Cardiac muscle cell (in vitro differentiated cells and primary cell): ENCODE data around the gene C9orf57. TPM values are rescaled to one million over a fixed set of nuclear protein-coding genes. Genes with fewer than 3 reads are reported as not detected.
"Not testable (repeated sequence)": the region's sequence is repeated elsewhere in the genome, so short reads cannot be mapped to it uniquely, and the experiment has no call there.

ENCODE experiments used
- DNase-seq, 2 donors: peaks; one replicate each; pipeline versions ENCODE4 v3.0.0 to v3.0.0-alpha.2; 2010 to 2017; ENCODE audit warnings: low read depth in 1 of 2, low spot score in 1 of 2
- H3K27ac ChIP-seq: fragments of 200-600 bp; sonication (generic); 2 replicates; pipeline ENCODE4 v1.5.1; 2016
- H3K27me3 ChIP-seq: fragments of 200-600 bp; sonication (generic); 2 replicates; pipeline ENCODE4 v1.6.0; 2016; ENCODE audit warnings: control low read depth
- H3K36me3 ChIP-seq: fragments of 200-600 bp; sonication (generic); 2 replicates; pipeline ENCODE4 v1.5.1; 2016; ENCODE audit warnings: control low read depth
- H3K4me1 ChIP-seq: fragments of 200-600 bp; sonication (generic); 2 replicates; pipeline ENCODE4 v1.8.1; 2017; ENCODE audit warnings: low read depth, mild to moderate bottlenecking, mixed run types
- H3K4me3 ChIP-seq: fragments of 200-600 bp; sonication (generic); 2 replicates; pipeline ENCODE4 v1.5.1; 2016; ENCODE audit warnings: mild to moderate bottlenecking
- H3K9me3 ChIP-seq: fragments of 200-600 bp; sonication (generic); 2 replicates; pipeline ENCODE4 v1.5.1; 2017; ENCODE audit warnings: low read depth, mild to moderate bottlenecking, control low read depth
- polyA plus RNA-seq: library from polyadenylated mRNA; unstranded; fragments of >200 nt; fragmentation: Nextera tagmentation; extraction: Ambion mirVana; gene quantifications from 2 replicates; pipeline ENCODE4 v1.2.1, GENCODE V29; 2016
- total RNA-seq: library from RNA; depleted of rRNA; stranded (reverse); fragments of >200 nt; gene quantifications from 2 replicates; pipeline ENCODE4 v1.2.3, GENCODE V29; 2016
- TF ChIP-seq, protein P1 (sequence below): IDR thresholded peaks from 2 replicates; pipeline ENCODE4 v1.5.1; 2012; ENCODE audit warnings: low read depth, mild to moderate bottlenecking, low read length

The C9orf57 gene, protein sequence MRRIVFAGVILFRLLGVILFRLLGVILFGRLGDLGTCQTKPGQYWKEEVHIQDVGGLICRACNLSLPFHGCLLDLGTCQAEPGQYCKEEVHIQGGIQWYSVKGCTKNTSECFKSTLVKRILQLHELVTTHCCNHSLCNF
- total RNA-seq, result not detected in 2 replicates
- polyA plus RNA-seq, result not detected in 2 replicates

- Histone ChIP-seq H3K27ac (no peak within 1 kb of the TSS), H3K4me3 (no peak within 1 kb of the TSS), H3K9me3 (no peaks in the 10 kb centered on the region), H3K27me3 (no peaks in the 10 kb centered on the region), H3K4me1 (no peaks in the 10 kb centered on the region), H3K36me3 (no peaks in the 10 kb centered on the region)
- DNase-seq, result no peak
- TF ChIP-seq, protein P1, sequence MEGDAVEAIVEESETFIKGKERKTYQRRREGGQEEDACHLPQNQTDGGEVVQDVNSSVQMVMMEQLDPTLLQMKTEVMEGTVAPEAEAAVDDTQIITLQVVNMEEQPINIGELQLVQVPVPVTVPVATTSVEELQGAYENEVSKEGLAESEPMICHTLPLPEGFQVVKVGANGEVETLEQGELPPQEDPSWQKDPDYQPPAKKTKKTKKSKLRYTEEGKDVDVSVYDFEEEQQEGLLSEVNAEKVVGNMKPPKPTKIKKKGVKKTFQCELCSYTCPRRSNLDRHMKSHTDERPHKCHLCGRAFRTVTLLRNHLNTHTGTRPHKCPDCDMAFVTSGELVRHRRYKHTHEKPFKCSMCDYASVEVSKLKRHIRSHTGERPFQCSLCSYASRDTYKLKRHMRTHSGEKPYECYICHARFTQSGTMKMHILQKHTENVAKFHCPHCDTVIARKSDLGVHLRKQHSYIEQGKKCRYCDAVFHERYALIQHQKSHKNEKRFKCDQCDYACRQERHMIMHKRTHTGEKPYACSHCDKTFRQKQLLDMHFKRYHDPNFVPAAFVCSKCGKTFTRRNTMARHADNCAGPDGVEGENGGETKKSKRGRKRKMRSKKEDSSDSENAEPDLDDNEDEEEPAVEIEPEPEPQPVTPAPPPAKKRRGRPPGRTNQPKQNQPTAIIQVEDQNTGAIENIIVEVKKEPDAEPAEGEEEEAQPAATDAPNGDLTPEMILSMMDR, result no peak
Measured at GRCh38 chr9:72060513-72060912, at the start of gene C9orf57. Gene C9orf57 (minus strand): TSS chr9:72060613. CDS start chr9:72059331, 1,282 bp downstream.

DNA sequence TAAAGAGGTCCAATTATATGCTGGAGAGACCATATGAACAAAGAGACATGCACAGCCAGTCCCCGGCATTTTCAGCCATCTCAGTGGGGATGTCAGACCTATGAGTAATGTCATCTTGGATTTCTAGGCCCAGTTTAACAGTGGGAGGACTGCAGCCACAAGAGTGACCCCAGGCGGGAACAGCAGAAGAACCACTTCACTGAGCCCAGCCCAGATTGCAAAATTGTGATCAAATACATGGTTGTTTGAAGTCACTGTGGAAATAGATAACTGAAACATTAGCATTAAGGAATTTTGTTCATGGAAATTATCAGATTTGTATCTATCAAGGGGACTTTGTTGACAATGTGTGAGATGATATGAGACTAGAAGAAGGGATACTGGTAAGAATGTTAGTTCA lies 42.1 kb upstream of the C9orf57 start:
- no peaks in the 10 kb centered on the region for H3K36me3 ChIP-seq
- H3K9me3 ChIP-seq, result no peaks in the 10 kb centered on the region
- no peak overlapping the region for H3K27ac ChIP-seq
- TF ChIP-seq, protein P1, result no peak
- H3K4me3 ChIP-seq, result no peak overlapping the region
- DNase-seq, result no peak
- no peaks in the 10 kb centered on the region for H3K4me1 ChIP-seq
- no peaks in the 10 kb centered on the region for H3K27me3 ChIP-seq

DNA sequence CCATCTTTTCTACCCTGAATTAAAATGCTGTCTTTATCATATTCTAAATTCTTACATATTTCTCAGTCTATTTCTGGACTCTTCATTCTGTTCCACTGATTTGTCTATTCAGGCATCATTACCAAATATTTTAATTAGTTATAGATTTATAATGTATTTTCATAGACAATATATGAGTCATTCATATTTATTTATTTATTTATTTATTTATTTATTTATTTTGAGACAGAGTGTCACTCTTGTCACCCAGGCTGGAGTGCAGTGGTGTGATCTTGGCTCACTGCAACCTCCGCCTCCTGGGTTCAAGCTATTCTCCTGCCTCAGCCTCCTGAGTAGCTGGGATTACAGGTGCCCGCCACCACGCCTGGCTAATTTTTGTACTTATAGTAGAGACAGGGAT lies 35.1 kb upstream of the C9orf57 start:
- DNase-seq, H3K4me3 ChIP-seq, H3K4me1 ChIP-seq, H3K27ac ChIP-seq, H3K27me3 ChIP-seq, H3K36me3 ChIP-seq, H3K9me3 ChIP-seq: not testable (repeated sequence)

GRCh38 chr9:72092820-72093219 lies 32.4 kb upstream of the C9orf57 start:
- no peak overlapping the region for H3K27ac ChIP-seq
- no peaks in the 10 kb centered on the region for H3K36me3 ChIP-seq
- H3K9me3 ChIP-seq, result no peaks in the 10 kb centered on the region
- no peak overlapping the region for H3K4me3 ChIP-seq
- DNase-seq, result no peak
- H3K27me3 ChIP-seq, result no peaks in the 10 kb centered on the region
- H3K4me1 ChIP-seq, result no peaks in the 10 kb centered on the region
- TF ChIP-seq, protein P1, result no peak

- H3K27me3 ChIP-seq, result no peaks in the 10 kb centered on the region
Measured at GRCh38 chr9:72089451-72090130, 29.2 kb upstream of the C9orf57 start.

DNA sequence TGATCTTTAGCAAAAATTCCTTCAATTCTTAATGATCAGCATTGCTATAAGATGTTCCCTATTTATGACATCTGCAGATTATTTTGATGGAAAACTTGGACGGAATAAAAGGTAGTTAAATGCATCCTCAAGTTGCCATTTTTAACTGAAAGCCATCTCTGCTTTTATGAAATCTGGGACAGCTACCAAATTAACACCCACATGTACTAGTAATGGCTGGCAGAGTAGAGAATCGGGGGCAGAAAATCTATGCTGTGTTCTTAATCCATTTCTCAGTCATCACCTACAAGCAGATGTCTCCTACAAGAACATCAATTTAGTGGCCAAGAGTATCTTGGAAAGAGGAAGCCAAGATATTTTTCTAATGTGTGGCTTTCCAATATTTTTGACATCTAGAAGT lies 22.1 kb upstream of the C9orf57 start:
- Histone ChIP-seq H3K9me3 (no peaks in the 10 kb centered on the region), H3K36me3 (no peaks in the 10 kb centered on the region), H3K4me3 (no peak overlapping the region), H3K27me3 (no peaks in the 10 kb centered on the region), H3K27ac (no peak overlapping the region), H3K4me1 (no peaks in the 10 kb centered on the region)
- TF ChIP-seq, protein P1, result no peak
- no peak for DNase-seq

More at GRCh38 chr9:72089451-72090130, 29.2 kb upstream of the C9orf57 start:
- H3K4me1 ChIP-seq, result no peaks in the 10 kb centered on the region
- H3K36me3 ChIP-seq, result no peaks in the 10 kb centered on the region
- no peak overlapping the region for H3K27ac ChIP-seq
- H3K9me3 ChIP-seq, result no peaks in the 10 kb centered on the region
- TF ChIP-seq, protein P1, result no peak
- no peak overlapping the region for H3K4me3 ChIP-seq
- no peak for DNase-seq

- H3K4me3 ChIP-seq, H3K27me3 ChIP-seq, H3K36me3 ChIP-seq, DNase-seq, H3K27ac ChIP-seq, H3K9me3 ChIP-seq, H3K4me1 ChIP-seq: not testable (repeated sequence)
Measured at GRCh38 chr9:72074666-72075065, 14.3 kb upstream of the C9orf57 start.
